GM19328 (cell line): ENCODE results near the gene CAND1.

Source experiments
- ATAC-seq: cut with Tn5 transposase; IDR thresholded peaks from one replicate; pipeline ENCODE4 v1.9.1; 2021; ENCODE audit warnings: mild to moderate bottlenecking, moderate library complexity; ENCODE audit not compliant: unreplicated experiment

The CAND1 gene

GRCh38 chr12:67268896-67269632 lies at the start of gene CAND1:
Gene CAND1 (plus strand): TSS chr12:67269358. CDS start chr12:67269718, 360 bp downstream.
- peak; percentile 73 for ATAC-seq

DNA sequence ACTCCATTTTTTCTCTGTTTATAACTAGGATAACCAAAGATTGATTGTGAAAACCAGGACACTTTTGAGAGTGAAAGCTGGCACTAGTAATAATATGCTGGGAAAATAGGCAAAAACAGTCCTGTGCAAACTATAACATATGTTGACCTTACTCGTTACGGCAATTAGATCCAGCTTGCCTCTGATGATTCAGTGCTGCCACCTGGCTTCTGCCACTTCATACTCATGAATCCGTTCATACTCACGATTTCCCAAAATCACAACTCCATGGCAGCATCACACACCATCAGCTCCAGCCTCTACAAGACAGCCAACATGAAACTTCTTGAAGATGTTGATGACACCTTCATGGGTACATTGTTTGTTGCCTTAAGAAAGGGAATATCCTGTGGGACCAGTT lies 49.1 kb upstream of the CAND1 start:
- ATAC-seq, result no peak

DNA sequence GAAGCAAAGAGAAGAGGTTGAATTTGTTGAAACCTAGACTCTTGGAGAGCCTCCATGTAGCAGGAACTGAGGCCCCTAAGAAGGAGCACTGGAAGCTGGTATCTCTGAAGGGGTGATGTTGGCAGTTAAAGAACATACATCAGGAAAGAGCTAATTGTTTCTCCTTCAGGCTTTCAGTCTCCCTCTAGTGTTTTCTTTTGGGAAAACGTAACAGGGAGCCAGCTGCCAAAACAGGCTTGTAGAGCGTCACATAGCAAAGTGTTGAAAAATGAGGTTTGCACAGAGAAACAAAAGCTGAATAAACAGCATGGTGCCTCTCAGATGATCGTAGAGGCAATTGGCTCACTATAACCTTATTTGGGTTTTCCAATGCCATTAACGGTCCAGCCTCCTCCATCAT lies 46.9 kb upstream of the CAND1 start:
- ATAC-seq, result no peak

GRCh38 chr12:67223225-67223624 lies 45.9 kb upstream of the CAND1 start:
- no peak for ATAC-seq

- no peak for ATAC-seq
Observed at GRCh38 chr12:67237231-67237630, 31.9 kb upstream of the CAND1 start.

DNA sequence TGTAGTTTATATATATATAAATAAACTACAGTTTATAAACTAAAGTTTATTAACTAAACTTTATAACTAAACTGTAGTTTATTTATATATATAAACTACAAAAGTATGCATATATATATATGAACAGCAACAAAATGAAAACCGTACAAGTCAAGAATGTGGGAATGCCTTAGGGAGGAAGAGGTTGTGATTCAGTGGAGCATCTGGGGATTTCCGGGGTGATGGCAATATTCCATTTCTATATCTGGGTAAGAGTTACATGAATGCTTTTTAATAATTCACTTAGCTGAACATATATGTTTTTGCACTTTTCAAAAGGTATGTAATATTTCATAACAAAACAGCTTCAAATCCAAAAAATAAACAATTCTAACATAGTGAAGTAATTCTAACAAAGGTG lies 30.1 kb upstream of the CAND1 start:
- ATAC-seq, result no peak

GRCh38 chr12:67241482-67241881 lies 27.7 kb upstream of the CAND1 start:
- no peak for ATAC-seq

DNA sequence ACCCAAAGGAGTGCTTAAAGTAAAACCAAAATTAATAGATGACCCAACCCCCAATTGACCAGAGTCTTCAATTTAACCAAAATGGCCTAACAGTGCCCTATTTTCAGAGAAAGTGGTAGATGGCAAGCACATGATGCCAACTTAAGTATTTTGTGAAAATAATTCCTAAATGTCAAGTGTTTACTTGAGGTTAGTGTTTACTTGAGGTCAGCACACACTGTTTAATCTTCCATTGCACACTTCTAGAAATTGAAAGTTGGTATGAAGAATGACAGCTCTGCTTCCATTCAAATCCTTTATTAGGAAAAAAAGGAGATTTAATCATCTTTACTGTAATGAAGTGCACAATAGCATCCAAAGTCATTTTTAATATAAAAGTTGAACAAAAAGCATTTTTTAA lies 25.9 kb upstream of the CAND1 start:
- no peak for ATAC-seq

DNA sequence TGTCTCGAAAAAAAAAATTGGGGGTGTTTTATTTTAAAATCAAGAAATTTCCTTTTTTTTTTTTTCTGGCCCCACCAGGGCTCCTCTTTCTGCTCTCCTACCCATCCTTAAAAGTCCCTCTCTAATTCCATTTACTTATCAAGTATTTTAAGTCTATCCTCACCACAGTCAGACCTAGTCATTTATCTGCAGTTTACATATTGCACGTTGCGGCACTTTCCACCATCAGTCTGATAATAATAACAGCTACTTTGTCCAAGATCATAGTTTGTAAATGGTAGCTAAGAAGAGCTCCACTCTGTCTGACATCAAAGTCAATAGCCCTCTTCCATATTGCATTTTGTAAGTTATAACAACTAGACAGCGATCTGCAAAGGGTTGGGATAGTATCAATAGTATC lies 23.6 kb upstream of the CAND1 start:
- ATAC-seq, result no peak

DNA sequence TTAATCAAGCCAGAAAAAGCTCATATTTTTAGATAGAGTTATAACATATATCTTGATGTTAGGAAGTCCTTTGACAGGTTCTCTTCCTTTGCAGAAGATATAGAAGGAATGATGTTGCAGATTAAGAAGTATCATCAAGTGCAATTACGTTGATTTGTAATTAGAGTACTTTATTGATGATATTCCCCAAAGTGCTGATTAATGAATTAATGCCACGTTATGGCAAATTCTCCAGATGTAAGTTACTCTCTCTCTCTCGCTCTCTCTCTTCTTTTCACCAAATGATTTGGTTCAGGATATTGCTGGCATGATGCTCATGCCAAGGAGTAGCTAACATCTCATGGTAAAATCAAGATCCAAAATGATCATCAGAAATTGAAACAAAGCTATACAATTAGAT lies 18.1 kb upstream of the CAND1 start:
- ATAC-seq, result no peak

- no peak for ATAC-seq
Observed at GRCh38 chr12:67254372-67255026, 14.7 kb upstream of the CAND1 start.

GRCh38 chr12:67256649-67257048 lies 12.5 kb upstream of the CAND1 start:
- no peak for ATAC-seq

GRCh38 chr12:67263471-67263870 lies 5.7 kb upstream of the CAND1 start:
- ATAC-seq, result no peak

DNA sequence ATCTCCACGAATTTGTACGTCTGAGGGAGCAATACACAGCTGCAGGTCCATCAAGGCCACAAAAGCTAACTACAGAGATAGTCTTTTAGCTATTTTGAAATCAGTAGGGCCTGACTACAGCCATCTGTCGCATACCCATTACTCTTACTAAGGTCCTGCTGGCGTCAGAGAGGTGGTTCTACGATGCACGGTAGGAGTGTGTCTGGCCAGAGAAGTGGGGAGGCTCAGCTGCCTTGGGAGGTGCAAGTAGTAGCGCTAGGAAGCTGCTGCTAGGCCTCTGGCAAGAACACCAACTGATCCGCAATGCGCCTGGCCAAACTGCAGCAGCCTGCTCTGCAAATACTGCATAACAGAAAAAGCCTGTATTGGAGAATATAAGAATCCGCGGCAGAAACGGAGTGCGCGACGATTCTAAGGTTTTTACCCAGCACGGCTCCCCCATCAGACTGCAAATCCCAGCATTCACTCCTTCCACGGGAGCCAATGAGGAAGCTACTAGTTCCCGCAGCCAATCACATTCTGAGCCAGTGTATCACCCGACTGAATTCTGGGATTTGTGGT lies 743 bp upstream of the CAND1 start:
- ATAC-seq, result peak; percentile 69

DNA sequence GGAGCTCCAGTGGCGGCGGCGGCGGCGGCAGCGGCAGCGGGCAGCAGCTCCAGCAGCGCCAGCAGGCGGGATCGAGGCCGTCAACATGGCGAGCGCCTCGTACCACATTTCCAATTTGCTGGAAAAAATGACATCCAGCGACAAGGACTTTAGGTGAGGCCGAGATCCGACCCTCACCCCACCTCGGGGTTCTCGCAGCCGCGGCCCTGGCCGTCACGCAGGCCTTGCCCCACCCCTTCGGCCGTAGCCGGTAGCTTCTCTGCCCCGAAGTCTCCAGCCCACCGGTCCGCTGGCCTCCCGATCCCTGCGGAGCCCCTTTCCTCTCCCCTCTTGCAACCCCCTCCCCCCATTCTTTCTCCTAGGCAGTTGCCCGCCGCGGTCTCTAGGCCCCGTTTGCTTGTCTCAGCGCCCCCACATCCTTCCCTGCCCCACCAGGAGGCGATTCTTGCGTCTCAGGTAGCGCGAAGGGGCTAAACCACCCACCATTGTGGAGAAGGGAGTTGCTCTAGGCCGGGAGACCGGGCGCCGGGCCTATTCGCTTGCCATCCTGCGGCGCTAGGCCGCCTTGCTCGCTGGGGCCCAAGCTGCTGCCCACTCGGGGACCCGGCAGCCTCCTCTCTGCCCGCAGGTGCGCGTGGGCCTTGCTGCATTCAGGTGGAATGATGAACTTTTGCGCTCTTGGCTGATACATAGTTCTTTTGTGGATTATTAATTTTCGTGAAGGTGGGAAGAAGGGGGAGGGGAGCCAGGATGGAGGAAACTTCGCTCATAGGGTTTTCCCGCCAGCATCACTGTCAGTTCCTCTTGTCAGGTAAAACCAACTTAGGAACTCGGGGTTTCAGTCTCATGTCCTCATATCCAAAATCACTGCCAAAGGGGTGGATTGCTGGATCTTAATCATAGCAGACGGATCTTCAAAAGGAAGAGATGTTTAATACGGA lies 745 bp downstream of the CAND1 start:
- ATAC-seq, result peak; percentile 13

- ATAC-seq, result no peak
Observed at GRCh38 chr12:67270622-67271021, 1.5 kb downstream of the CAND1 start.

GRCh38 chr12:67271976-67272375 lies 2.8 kb downstream of the CAND1 start:
- ATAC-seq, result no peak

GRCh38 chr12:67274186-67274585 lies 5.0 kb downstream of the CAND1 start:
- no peak for ATAC-seq

DNA sequence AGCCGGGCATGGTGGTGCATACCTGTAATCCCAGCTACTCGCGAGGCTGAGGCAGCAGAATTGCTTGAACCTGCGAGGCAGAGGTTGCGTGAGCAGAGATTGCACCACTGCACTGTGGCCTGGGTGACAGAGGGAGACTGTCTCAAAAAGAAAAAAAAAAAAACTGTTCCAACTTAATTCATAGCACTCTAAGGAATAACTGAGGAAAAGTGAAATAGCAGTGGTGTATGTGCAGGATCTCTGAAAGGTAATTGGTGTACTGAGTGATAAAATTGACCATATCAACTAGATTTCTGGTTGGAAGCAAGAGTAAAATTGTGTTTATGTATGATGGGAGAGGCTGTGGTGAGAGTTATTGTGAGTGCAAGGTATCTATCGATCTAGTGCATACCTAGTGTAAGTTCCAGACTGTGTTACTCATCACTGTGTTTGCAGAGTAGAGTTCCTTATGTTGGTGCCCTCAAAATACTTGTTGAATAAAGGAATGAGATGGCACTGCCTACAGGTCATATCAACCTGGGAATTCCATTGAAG lies 6.3 kb downstream of the CAND1 start:
- ATAC-seq, result no peak

DNA sequence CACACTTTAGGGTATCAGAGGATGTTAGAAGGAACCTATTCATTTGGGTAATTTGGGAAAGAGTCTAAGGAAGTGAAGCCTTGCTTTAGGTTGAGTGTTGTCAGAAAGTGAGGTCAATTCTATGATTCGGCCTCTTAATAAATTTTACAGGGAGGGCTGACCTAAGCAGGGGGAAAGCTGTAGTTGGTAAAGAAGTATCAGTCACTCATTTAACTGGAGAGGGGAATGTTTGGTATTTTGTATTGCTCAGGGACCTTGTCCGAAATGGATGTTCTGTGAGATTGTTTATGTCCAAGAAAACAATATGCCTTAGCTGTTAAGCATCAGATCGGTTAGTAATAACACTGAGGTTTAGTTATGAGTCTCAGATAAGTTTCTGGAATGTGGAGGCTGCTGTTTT lies 7.3 kb downstream of the CAND1 start:
- no peak for ATAC-seq

DNA sequence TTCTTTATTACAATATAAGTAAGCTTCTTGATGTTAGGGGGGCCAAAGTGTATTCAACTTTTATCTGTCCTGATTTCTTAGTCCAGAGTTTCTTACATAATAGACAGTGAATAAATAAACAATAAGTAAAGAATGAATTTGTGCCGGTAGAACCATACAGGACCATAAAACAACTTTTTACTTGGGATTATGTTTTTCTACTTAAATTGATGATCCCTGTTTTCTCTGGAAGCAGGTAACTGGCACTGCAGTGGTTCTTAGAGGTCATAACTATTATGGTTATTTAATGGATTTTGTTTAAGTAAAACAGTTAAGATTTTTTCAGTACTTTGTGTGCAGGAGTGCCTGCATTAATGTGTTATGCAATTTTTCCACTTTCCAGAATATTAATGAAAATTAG lies 10.5 kb downstream of the CAND1 start:
- no peak for ATAC-seq
